ENCODE data around the gene UGT3A2.
"Not testable (repeated sequence)": the region's sequence is repeated elsewhere in the genome, so short reads cannot be mapped to it uniquely, and the experiment has no call there.

The UGT3A2 gene

GRCh38 chr5:36035696-36036095, 31.0 kb downstream of the UGT3A2 start:
- WGBS (ENCODE audit: extremely low coverage, insufficient coverage, low lambda C conversion rate) = no CpG with 5 or more reads among the region's 13 CpGs
- Histone ChIP-seq H2BK5ac (ENCODE audit: low read length) (no peak overlapping the region), H3K23ac (ENCODE audit: low read length) (no peak overlapping the region)

GRCh38 chr5:36034536-36035134, 32.0 kb downstream of the UGT3A2 start:
- not testable (repeated sequence) for H4K8ac ChIP-seq (ENCODE audit: low read depth, low read length); DNase-seq; H3K4me2 ChIP-seq (ENCODE audit: low read length); H2BK120ac ChIP-seq (ENCODE audit: low read depth, low read length); H3K18ac ChIP-seq (ENCODE audit: low read length); H2BK15ac ChIP-seq (replicated peaks; ENCODE audit: low read depth); H3K4ac ChIP-seq (ENCODE audit: low read depth, low read length); H3K79me2 ChIP-seq (ENCODE audit: control insufficient read depth, insufficient read depth, low read length); H3K36me3 ChIP-seq (ENCODE audit: control insufficient read depth, insufficient read depth, low read length); H3K27ac ChIP-seq (ENCODE audit: low read depth, low read length); H3K4me1 ChIP-seq (ENCODE audit: control insufficient read depth, low read depth, low read length); H3K56ac ChIP-seq (ENCODE audit: low read length); H3K4me3 ChIP-seq (ENCODE audit: low read length); H3K23ac ChIP-seq (ENCODE audit: low read length); H3K79me1 ChIP-seq (ENCODE audit: low read length); H4K5ac ChIP-seq (ENCODE audit: low read length); H3K9ac ChIP-seq (ENCODE audit: low read length); H2AK5ac ChIP-seq (ENCODE audit: low read length); H3K27me3 ChIP-seq (ENCODE audit: insufficient read depth, low read length, poor library complexity); H2BK5ac ChIP-seq (ENCODE audit: low read length)
- WGBS (ENCODE audit: extremely low coverage, insufficient coverage, low lambda C conversion rate) = no CpG with 5 or more reads among the region's 3 CpGs

More at GRCh38 chr5:36035696-36036095, 31.0 kb downstream of the UGT3A2 start:
- Histone ChIP-seq H3K27me3 (ENCODE audit: insufficient read depth, low read length, poor library complexity) (no peaks in the 10 kb centered on the region), H3K4ac (ENCODE audit: low read depth, low read length) (no peak overlapping the region), H3K18ac (ENCODE audit: low read length) (no peak overlapping the region), H3K56ac (ENCODE audit: low read length) (no peak overlapping the region), H4K8ac (ENCODE audit: low read depth, low read length) (no peak overlapping the region), H4K5ac (ENCODE audit: low read length) (no peak overlapping the region), H3K4me2 (ENCODE audit: low read length) (no peak overlapping the region), H2BK120ac (ENCODE audit: low read depth, low read length) (no peak overlapping the region), H3K9ac (ENCODE audit: low read length) (no peak overlapping the region), H3K4me1 (ENCODE audit: control insufficient read depth, low read depth, low read length) (no peaks in the 10 kb centered on the region), H2AK5ac (ENCODE audit: low read length) (no peak overlapping the region), H2BK15ac (replicated peaks; ENCODE audit: low read depth) (no peak overlapping the region), H3K36me3 (ENCODE audit: control insufficient read depth, insufficient read depth, low read length) (no peaks in the 10 kb centered on the region), H3K27ac (ENCODE audit: low read depth, low read length) (no peak overlapping the region), H3K4me3 (ENCODE audit: low read length) (no peak overlapping the region), H3K79me2 (ENCODE audit: control insufficient read depth, insufficient read depth, low read length) (no peaks in the 10 kb centered on the region), H3K79me1 (ENCODE audit: low read length) (no peaks in the 10 kb centered on the region)
- DNase-seq = no peak

GRCh38 chr5:36033486-36033885, 33.2 kb downstream of the UGT3A2 start:
- H4K5ac ChIP-seq (ENCODE audit: low read length) = no peak overlapping the region
- DNase-seq = peak; percentile 18
- H3K18ac ChIP-seq (ENCODE audit: low read length) = no peak overlapping the region
- no peak overlapping the region for H2BK120ac ChIP-seq (ENCODE audit: low read depth, low read length)
- H3K4me1 ChIP-seq (ENCODE audit: control insufficient read depth, low read depth, low read length) = no peaks in the 10 kb centered on the region
- no peak overlapping the region for H3K4me2 ChIP-seq (ENCODE audit: low read length)
- no peaks in the 10 kb centered on the region for H3K27me3 ChIP-seq (ENCODE audit: insufficient read depth, low read length, poor library complexity)
- no peak overlapping the region for H3K23ac ChIP-seq (ENCODE audit: low read length)
- H3K9ac ChIP-seq (ENCODE audit: low read length) = no peak overlapping the region
- no peaks in the 10 kb centered on the region for H3K79me1 ChIP-seq (ENCODE audit: low read length)
- H3K27ac ChIP-seq (ENCODE audit: low read depth, low read length) = no peak overlapping the region
- H2BK15ac ChIP-seq (replicated peaks; ENCODE audit: low read depth) = no peak overlapping the region
- no peak overlapping the region for H4K8ac ChIP-seq (ENCODE audit: low read depth, low read length)
- no peak overlapping the region for H3K4ac ChIP-seq (ENCODE audit: low read depth, low read length)
- H2AK5ac ChIP-seq (ENCODE audit: low read length) = no peak overlapping the region
- no CpG with 5 or more reads among the region's 1 CpG for WGBS (ENCODE audit: extremely low coverage, insufficient coverage, low lambda C conversion rate)
- H3K36me3 ChIP-seq (ENCODE audit: control insufficient read depth, insufficient read depth, low read length) = no peaks in the 10 kb centered on the region
- no peak overlapping the region for H3K4me3 ChIP-seq (ENCODE audit: low read length)
- no peak overlapping the region for H3K56ac ChIP-seq (ENCODE audit: low read length)
- H2BK5ac ChIP-seq (ENCODE audit: low read length) = no peak overlapping the region
- no peaks in the 10 kb centered on the region for H3K79me2 ChIP-seq (ENCODE audit: control insufficient read depth, insufficient read depth, low read length)

GRCh38 chr5:36033047-36033446, 33.6 kb downstream of the UGT3A2 start:
- DNase-seq = no peak
- no peaks in the 10 kb centered on the region for H3K79me1 ChIP-seq (ENCODE audit: low read length)
- no peak overlapping the region for H3K9ac ChIP-seq (ENCODE audit: low read length)
- no peak overlapping the region for H2BK5ac ChIP-seq (ENCODE audit: low read length)
- no peak overlapping the region for H4K5ac ChIP-seq (ENCODE audit: low read length)
- H3K27me3 ChIP-seq (ENCODE audit: insufficient read depth, low read length, poor library complexity) = no peaks in the 10 kb centered on the region
- H3K79me2 ChIP-seq (ENCODE audit: control insufficient read depth, insufficient read depth, low read length) = no peaks in the 10 kb centered on the region
- H3K4ac ChIP-seq (ENCODE audit: low read depth, low read length) = no peak overlapping the region
- no peak overlapping the region for H3K27ac ChIP-seq (ENCODE audit: low read depth, low read length)
- no peaks in the 10 kb centered on the region for H3K4me1 ChIP-seq (ENCODE audit: control insufficient read depth, low read depth, low read length)
- H2BK120ac ChIP-seq (ENCODE audit: low read depth, low read length) = no peak overlapping the region
- no peak overlapping the region for H2BK15ac ChIP-seq (replicated peaks; ENCODE audit: low read depth)
- H2AK5ac ChIP-seq (ENCODE audit: low read length) = no peak overlapping the region
- no peak overlapping the region for H3K18ac ChIP-seq (ENCODE audit: low read length)
- no peak overlapping the region for H3K23ac ChIP-seq (ENCODE audit: low read length)
- no peak overlapping the region for H3K56ac ChIP-seq (ENCODE audit: low read length)
- no peak overlapping the region for H4K8ac ChIP-seq (ENCODE audit: low read depth, low read length)
- no peak overlapping the region for H3K4me3 ChIP-seq (ENCODE audit: low read length)
- no peak overlapping the region for H3K4me2 ChIP-seq (ENCODE audit: low read length)
- no peaks in the 10 kb centered on the region for H3K36me3 ChIP-seq (ENCODE audit: control insufficient read depth, insufficient read depth, low read length)

GRCh38 chr5:36031223-36031622, 35.5 kb downstream of the UGT3A2 start:
- no CpG with 5 or more reads among the region's 6 CpGs for WGBS (ENCODE audit: extremely low coverage, insufficient coverage, low lambda C conversion rate)
- Histone ChIP-seq H3K18ac (ENCODE audit: low read length) (no peak overlapping the region), H3K4me2 (ENCODE audit: low read length) (no peak overlapping the region), H2BK15ac (replicated peaks; ENCODE audit: low read depth) (no peak overlapping the region), H3K27ac (ENCODE audit: low read depth, low read length) (no peak overlapping the region), H2BK5ac (ENCODE audit: low read length) (no peak overlapping the region), H2AK5ac (ENCODE audit: low read length) (no peak overlapping the region), H4K8ac (ENCODE audit: low read depth, low read length) (no peak overlapping the region), H2BK120ac (ENCODE audit: low read depth, low read length) (no peak overlapping the region), H3K56ac (ENCODE audit: low read length) (no peak overlapping the region), H3K23ac (ENCODE audit: low read length) (no peak overlapping the region), H3K79me2 (ENCODE audit: control insufficient read depth, insufficient read depth, low read length) (no peaks in the 10 kb centered on the region), H3K36me3 (ENCODE audit: control insufficient read depth, insufficient read depth, low read length) (no peaks in the 10 kb centered on the region), H3K27me3 (ENCODE audit: insufficient read depth, low read length, poor library complexity) (no peaks in the 10 kb centered on the region), H3K4me1 (ENCODE audit: control insufficient read depth, low read depth, low read length) (no peaks in the 10 kb centered on the region), H3K4ac (ENCODE audit: low read depth, low read length) (no peak overlapping the region), H3K9ac (ENCODE audit: low read length) (no peak overlapping the region), H4K5ac (ENCODE audit: low read length) (no peak overlapping the region), H3K4me3 (ENCODE audit: low read length) (no peak overlapping the region), H3K79me1 (ENCODE audit: low read length) (no peaks in the 10 kb centered on the region)
- DNase-seq = no peak

GRCh38 chr5:36029914-36030313, 36.8 kb downstream of the UGT3A2 start:
- H3K36me3 ChIP-seq (ENCODE audit: control insufficient read depth, insufficient read depth, low read length) = no peaks in the 10 kb centered on the region
- H3K4me2 ChIP-seq (ENCODE audit: low read length) = no peak overlapping the region
- no CpG with 5 or more reads among the region's 1 CpG for WGBS (ENCODE audit: extremely low coverage, insufficient coverage, low lambda C conversion rate)

More at GRCh38 chr5:36029914-36030313, 36.8 kb downstream of the UGT3A2 start:
- no peak overlapping the region for H3K4me3 ChIP-seq (ENCODE audit: low read length)
- no peak overlapping the region for H4K5ac ChIP-seq (ENCODE audit: low read length)
- no peak for DNase-seq
- no peak overlapping the region for H2BK5ac ChIP-seq (ENCODE audit: low read length)
- H2BK120ac ChIP-seq (ENCODE audit: low read depth, low read length) = no peak overlapping the region
- H3K4me1 ChIP-seq (ENCODE audit: control insufficient read depth, low read depth, low read length) = no peaks in the 10 kb centered on the region
- H3K23ac ChIP-seq (ENCODE audit: low read length) = no peak overlapping the region
- no peaks in the 10 kb centered on the region for H3K27me3 ChIP-seq (ENCODE audit: insufficient read depth, low read length, poor library complexity)
- H3K79me2 ChIP-seq (ENCODE audit: control insufficient read depth, insufficient read depth, low read length) = no peaks in the 10 kb centered on the region
- no peak overlapping the region for H4K8ac ChIP-seq (ENCODE audit: low read depth, low read length)
- no peak overlapping the region for H2AK5ac ChIP-seq (ENCODE audit: low read length)
- H3K79me1 ChIP-seq (ENCODE audit: low read length) = no peaks in the 10 kb centered on the region
- H3K27ac ChIP-seq (ENCODE audit: low read depth, low read length) = no peak overlapping the region
- no peak overlapping the region for H3K18ac ChIP-seq (ENCODE audit: low read length)
- H2BK15ac ChIP-seq (replicated peaks; ENCODE audit: low read depth) = no peak overlapping the region
- H3K56ac ChIP-seq (ENCODE audit: low read length) = no peak overlapping the region
- no peak overlapping the region for H3K4ac ChIP-seq (ENCODE audit: low read depth, low read length)
- no peak overlapping the region for H3K9ac ChIP-seq (ENCODE audit: low read length)
